ENCODE data around the gene KRT84.

DNA sequence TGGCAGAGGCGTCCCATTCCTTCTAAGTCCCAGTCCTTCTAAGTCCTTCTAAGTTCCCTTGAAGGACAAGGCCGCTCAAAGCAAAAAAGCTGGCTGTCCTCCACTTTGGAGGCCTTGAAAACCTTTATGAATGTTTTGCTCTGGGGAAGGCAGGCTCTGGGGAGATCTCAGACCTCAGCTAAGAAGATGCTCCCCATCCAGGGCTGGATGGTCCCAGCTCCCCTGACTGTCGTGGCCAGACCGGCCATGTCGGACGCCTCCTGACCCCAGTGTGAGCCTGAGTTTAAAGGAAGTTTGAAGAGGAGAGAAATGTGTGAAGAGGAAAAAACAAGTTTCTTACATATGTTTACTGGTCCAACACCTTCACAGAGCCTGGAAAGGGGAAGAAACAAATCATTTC is 5.9 kb downstream of the KRT84 start:
- no peak for TF ChIP-seq RAD21 (IDR thresholded peaks at IDR 0.05; ENCODE audit: low read length)
- TF ChIP-seq CTCF (conservative IDR thresholded peaks at IDR 0.05; ENCODE audit: low read depth, low read length) = no peak
- no peak for TF ChIP-seq MAZ (IDR thresholded peaks at IDR 0.05; ENCODE audit: borderline replicate concordance, low read depth, low read length)
- no peak for TF ChIP-seq BHLHE40 (IDR thresholded peaks at IDR 0.05; ENCODE audit: low read depth, low read length)
- no peak for TF ChIP-seq POLR2A (IDR thresholded peaks at IDR 0.05; ENCODE audit: low read depth, low read length)
- no peak for TF ChIP-seq MXI1 (IDR thresholded peaks at IDR 0.05; ENCODE audit: borderline replicate concordance, low read depth, low read length)
- TF ChIP-seq RFX5 (IDR thresholded peaks at IDR 0.05; ENCODE audit: low read depth, low read length) = no peak
- TF ChIP-seq CEBPB (IDR thresholded peaks at IDR 0.05; ENCODE audit: low read depth, low read length) = no peak
- no peak for TF ChIP-seq USF2 (IDR thresholded peaks at IDR 0.05; ENCODE audit: low read depth, low read length)
- TF ChIP-seq SMC3 (IDR thresholded peaks at IDR 0.05; ENCODE audit: low read depth, low read length) = no peak
- TF ChIP-seq MAFK (IDR thresholded peaks at IDR 0.05; ENCODE audit: low read depth, low read length) = no peak
- no peak for TF ChIP-seq CHD1 (IDR thresholded peaks at IDR 0.05; ENCODE audit: low read depth, low read length)
- TF ChIP-seq FOS (IDR thresholded peaks at IDR 0.05; ENCODE audit: low read depth, low read length) = no peak
- no peak for TF ChIP-seq ELK1 (IDR thresholded peaks at IDR 0.05; ENCODE audit: borderline replicate concordance, low read depth, low read length)
